Natural killer cell (primary cell): ENCODE measurements around the gene SOAT2. TPM values are rescaled to one million over a fixed set of nuclear protein-coding genes. Genes with fewer than 3 reads are reported as not detected.

Experiments
- ATAC-seq, 3 donors: fragments of 150-1000 bp in 2 of 3; fragments of 200-7000 bp in 1 of 3; cut with Tn5 transposase; 1 replicate in 1 of 3; 2 replicates in 2 of 3; pipeline ENCODE4 v1.10.0; 2021; ENCODE audit warnings: mild to moderate bottlenecking in 2 of 3, moderate library complexity in 2 of 3
- DNase-seq, 2 donors: peaks; one replicate each; pipeline versions ENCODE4 v3.0.0 to v3.0.0-alpha.2; 2013 to 2021; ENCODE audit warnings: mixed read lengths in 1 of 2
- H3K27ac ChIP-seq: one replicate; pipeline ENCODE4 v1.5.1; 2013; ENCODE audit warnings: mild to moderate bottlenecking, low read length
- H3K27me3 ChIP-seq: one replicate; pipeline ENCODE4 v1.6.1; 2013; ENCODE audit warnings: low read length; ENCODE audit not compliant: control insufficient read depth, insufficient read depth
- H3K36me3 ChIP-seq: one replicate; pipeline ENCODE4 v1.6.1; 2013; ENCODE audit warnings: low read length; ENCODE audit not compliant: control insufficient read depth, insufficient read depth
- H3K4me1 ChIP-seq: one replicate; pipeline ENCODE4 v1.6.1; 2013; ENCODE audit warnings: low read length; ENCODE audit not compliant: control insufficient read depth, insufficient read depth
- H3K4me3 ChIP-seq: one replicate; pipeline ENCODE4 v1.5.1; 2013; ENCODE audit warnings: low read length
- H3K9me3 ChIP-seq: one replicate; pipeline ENCODE4 v1.6.1; 2013; ENCODE audit warnings: low read length; ENCODE audit not compliant: control insufficient read depth, insufficient read depth
- H3K27ac Mint-ChIP-seq, 2 donors: one replicate each; pipeline ENCODE4 v1.8.0; 2022; ENCODE audit warnings: mild to moderate bottlenecking in 2 of 2, mixed read lengths in 2 of 2, moderate library complexity in 1 of 2
- H3K27me3 Mint-ChIP-seq, 2 donors: one replicate each; pipeline ENCODE4 v1.8.0; 2022; ENCODE audit warnings: low read depth in 2 of 2, mixed read lengths in 2 of 2
- H3K36me3 Mint-ChIP-seq: one replicate; pipeline ENCODE4 v1.8.0; 2022; ENCODE audit warnings: mixed read lengths
- H3K4me1 Mint-ChIP-seq, 2 donors: one replicate each; pipeline ENCODE4 v1.8.0; 2022; ENCODE audit warnings: mixed read lengths in 2 of 2
- H3K4me3 Mint-ChIP-seq: one replicate; pipeline ENCODE4 v1.8.0; 2022; ENCODE audit warnings: mild to moderate bottlenecking, moderate library complexity, mixed read lengths
- H3K9me3 Mint-ChIP-seq, 2 donors: one replicate each; pipeline ENCODE4 v1.8.0; 2022; ENCODE audit warnings: mixed read lengths in 2 of 2
- CTCF ChIP-seq: fragments of 200-600 bp; IDR thresholded peaks from one replicate; pipeline ENCODE4 v1.8.0; 2022; ENCODE audit warnings: antibody characterized with exemption
- WGBS: methylation state at CpG from one replicate; pipeline ENCODE4 v1.1.7; 2013; ENCODE audit warnings: missing lambda C conversion rate; ENCODE audit not compliant: insufficient coverage; 5-methylcytosine and 5-hydroxymethylcytosine counted together
- intact Hi-C: fragments of 100-400 bp; cut with micrococcal nuclease; formaldehyde crosslinking; loops from one replicate; pipeline ENCODE4 v1.14.2; 2022
- total RNA-seq, 4 donors: library from RNA; stranded (reverse); fragments of 120-200 nt in 1 of 4; gene quantifications; one replicate each; pipeline versions ENCODE4 v1.2.3 to v1.2.4, GENCODE V29; 2013 to 2022

The SOAT2 gene
- total RNA-seq, 3 donors from 2014 or later (not counting 1 experiment from before 2014, with no cell fraction given), result not detected

DNA sequence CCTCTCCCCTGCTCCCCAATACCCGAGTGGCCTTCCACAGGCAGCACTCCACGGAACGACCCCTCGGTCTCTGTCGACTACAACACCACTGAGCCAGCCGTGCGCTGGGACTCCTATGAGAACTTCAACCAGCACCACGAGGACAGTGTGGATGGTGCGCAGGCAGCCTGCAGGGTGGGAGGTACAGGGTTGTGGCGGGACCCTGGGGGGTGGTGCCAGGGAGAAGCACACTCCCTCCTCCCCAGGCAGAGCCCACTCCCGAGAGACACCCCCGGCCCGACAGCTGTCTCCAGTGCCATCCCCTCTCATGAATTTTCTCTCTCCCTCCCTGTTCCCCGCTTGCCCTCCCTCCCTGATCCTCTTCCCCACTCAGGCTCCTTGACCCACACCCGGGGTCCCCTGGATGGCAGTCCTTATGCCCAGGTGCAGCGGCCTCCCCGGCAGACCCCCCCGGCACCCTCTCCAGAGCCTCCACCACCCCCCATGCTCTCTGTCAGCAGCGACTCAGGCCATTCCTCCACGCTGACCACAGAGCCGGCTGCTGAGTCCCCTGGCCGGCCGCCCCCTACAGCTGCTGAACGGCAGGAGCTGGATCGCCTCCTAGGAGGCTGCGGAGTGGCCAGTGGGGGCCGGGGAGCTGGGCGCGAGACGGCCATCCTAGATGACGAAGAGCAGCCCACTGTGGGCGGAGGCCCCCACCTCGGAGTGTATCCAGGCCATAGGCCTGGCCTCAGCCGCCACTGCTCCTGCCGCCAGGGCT lies 44.4 kb upstream of the SOAT2 start:
- Mint-ChIP-seq H3K36me3 (no peaks in the 10 kb centered on the region), H3K4me3 (no peak overlapping the region), H3K4me1 (peaks cover 14 to 19% of the 10 kb centered on the region in 2 donors), H3K27ac (no peak overlapping the region), H3K27me3 (peaks cover 0 to 2% of the 10 kb centered on the region in 2 donors), H3K9me3 (no peaks in the 10 kb centered on the region)
- no peak for ATAC-seq
- no peaks in the 10 kb centered on the region for H3K27me3 ChIP-seq
- H3K4me3 ChIP-seq, result no peak overlapping the region
- no peak overlapping the region for H3K27ac ChIP-seq
- intact Hi-C loops, result no loop called here
- TF ChIP-seq CTCF, result no peak
- 91% methylated on average over 34 of the region's 35 CpGs for WGBS
- no peak for DNase-seq
- H3K36me3 ChIP-seq, result peaks cover 2% of the 10 kb centered on the region
- peaks cover 19% of the 10 kb centered on the region for H3K4me1 ChIP-seq
- H3K9me3 ChIP-seq, result no peaks in the 10 kb centered on the region

- H3K27me3 Mint-ChIP-seq, result peaks cover 0 to 2% of the 10 kb centered on the region in 2 donors
- H3K27ac ChIP-seq, result no peak overlapping the region
- 92% methylated on average over 24 of the region's 24 CpGs for WGBS
Observed at GRCh38 chr12:53059434-53060063, 43.7 kb upstream of the SOAT2 start.

GRCh38 chr12:53060064-53060720 lies 43.1 kb upstream of the SOAT2 start:
- Mint-ChIP-seq H3K9me3 (no peaks in the 10 kb centered on the region), H3K4me1 (peaks cover 13% of the 10 kb centered on the region in 2 donors), H3K4me3 (no peak overlapping the region), H3K36me3 (no peaks in the 10 kb centered on the region), H3K27me3 (peaks cover 0 to 2% of the 10 kb centered on the region in 2 donors), H3K27ac (no peak overlapping the region)
- no peak overlapping the region for H3K27ac ChIP-seq
- DNase-seq (no peak), ATAC-seq (no peak)
- intact Hi-C loops, result loop anchor here (10.0 kb wide), 1 partner anchor 285 kb away; no protein-coding TSS in a partner anchor
- H3K4me1 ChIP-seq, result peaks cover 7% of the 10 kb centered on the region
- TF ChIP-seq CTCF, result no peak
- H3K27me3 ChIP-seq, result no peaks in the 10 kb centered on the region
- peaks cover 13% of the 10 kb centered on the region for H3K36me3 ChIP-seq
- no peaks in the 10 kb centered on the region for H3K9me3 ChIP-seq
- 91% methylated on average over 17 of the region's 17 CpGs for WGBS
- no peak overlapping the region for H3K4me3 ChIP-seq

More at GRCh38 chr12:53059434-53060063, 43.7 kb upstream of the SOAT2 start:
- peaks cover 13% of the 10 kb centered on the region for H3K4me1 ChIP-seq
- DNase-seq (no peak), ATAC-seq (no peak)
- H3K9me3 ChIP-seq, result no peaks in the 10 kb centered on the region
- Mint-ChIP-seq H3K9me3 (no peaks in the 10 kb centered on the region), H3K27ac (no peak overlapping the region), H3K36me3 (no peaks in the 10 kb centered on the region), H3K4me3 (no peak overlapping the region), H3K4me1 (peaks cover 8 to 14% of the 10 kb centered on the region in 2 donors)
- no peak for TF ChIP-seq CTCF
- H3K36me3 ChIP-seq, result peaks cover 6% of the 10 kb centered on the region
- intact Hi-C loops, result loop anchor here (10.0 kb wide), 1 partner anchor 285 kb away; no protein-coding TSS in a partner anchor
- no peaks in the 10 kb centered on the region for H3K27me3 ChIP-seq
- H3K4me3 ChIP-seq, result no peak overlapping the region
